ENCODE measurements around the gene CHN1. TPM values are rescaled to one million over a fixed set of nuclear protein-coding genes. Genes with fewer than 3 reads are reported as not detected.

Gene CHN1
- total RNA-seq, 4 donors from 2014 or later = 0.30 to 5.8 (median 3.6) TPM

- H3K4me3 ChIP-seq = no peak overlapping the region
- 28 to 58% methylated on average over 2 of the region's 2 CpGs for WGBS, 2 donors
- H3K27me3 ChIP-seq = no peaks in the 10 kb centered on the region
- H3K36me3 ChIP-seq = no peaks in the 10 kb centered on the region
- H3K9me3 ChIP-seq = no peaks in the 10 kb centered on the region
- H3K4me1 ChIP-seq = peaks cover 0 to 5% (median 0%) of the 10 kb centered on the region in 3 donors
- H3K27ac ChIP-seq = no peak overlapping the region
- DNase-seq = no peak
- intact Hi-C loops (cut with DNase I) = no loop called here
- TF ChIP-seq POLR2A (IDR thresholded peaks at IDR 0.05) (no peak), CTCF (IDR thresholded peaks at IDR 0.05) (no peak)
These were observed 169.4 kb downstream of the CHN1 start for GRCh38 chr2:174835797-174836255.

DNA sequence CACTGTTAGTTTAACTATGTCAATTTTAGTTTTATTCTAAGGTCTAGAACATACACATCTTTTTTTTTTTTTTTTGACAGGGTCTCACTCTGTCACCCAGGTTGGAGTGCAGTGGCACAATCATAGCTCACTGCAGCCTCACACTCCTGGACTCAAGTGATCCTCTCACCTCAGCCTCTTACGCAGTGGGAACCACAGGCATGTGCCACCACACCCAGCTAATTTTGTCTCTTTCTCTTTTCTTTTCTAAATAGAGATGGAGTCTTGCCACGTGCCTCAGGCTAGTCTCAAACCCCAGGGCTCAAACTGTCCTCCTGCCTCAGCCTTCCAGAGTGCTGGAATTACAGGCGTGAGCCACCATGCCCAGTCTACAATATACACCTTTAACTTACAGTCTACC is 171.4 kb downstream of the CHN1 start:
- Histone ChIP-seq H3K9me3 (no peaks in the 10 kb centered on the region), H3K27me3 (no peaks in the 10 kb centered on the region), H3K4me1 (peaks cover 0 to 15% (median 0%) of the 10 kb centered on the region in 3 donors), H3K27ac (no peak overlapping the region), H3K36me3 (no peaks in the 10 kb centered on the region), H3K4me3 (no peak overlapping the region)
- WGBS, 2 donors = 57 to 66% methylated on average over 3 of the region's 3 CpGs
- intact Hi-C loops (cut with DNase I) = no loop called here
- TF ChIP-seq POLR2A (IDR thresholded peaks at IDR 0.05) = no peak
- TF ChIP-seq CTCF (IDR thresholded peaks at IDR 0.05) = no peak
- DNase-seq = no peak

DNA sequence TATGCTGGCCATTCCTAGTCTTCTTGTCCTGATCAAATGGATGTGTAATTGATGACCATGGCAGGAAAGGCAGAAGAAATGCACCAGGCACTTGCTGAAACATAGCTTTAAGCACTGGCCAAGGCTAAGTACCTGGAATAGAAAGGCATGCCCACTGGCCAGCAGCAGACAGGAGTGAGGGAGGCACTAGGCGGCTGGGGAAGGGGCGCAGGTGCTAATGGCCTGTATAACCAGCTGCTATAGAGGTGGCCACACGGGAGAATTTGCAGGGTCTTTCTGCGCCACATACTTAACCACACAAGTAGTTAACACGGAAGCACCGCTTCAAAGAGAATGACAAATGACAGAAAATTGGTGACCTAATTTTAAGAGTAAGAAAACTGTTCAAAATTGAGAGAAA is 174.6 kb downstream of the CHN1 start:
- WGBS, 2 donors = 88 to 90% methylated on average over 6 of the region's 6 CpGs
- no peak for DNase-seq
- no peak for TF ChIP-seq POLR2A (IDR thresholded peaks at IDR 0.05)
- TF ChIP-seq CTCF (IDR thresholded peaks at IDR 0.05) = no peak
- intact Hi-C loops (cut with DNase I) = no loop called here
- Histone ChIP-seq H3K36me3 (no peaks in the 10 kb centered on the region), H3K4me3 (no peak overlapping the region), H3K27me3 (no peaks in the 10 kb centered on the region), H3K27ac (no peak overlapping the region), H3K9me3 (no peaks in the 10 kb centered on the region), H3K4me1 (peaks cover 0 to 40% (median 5%) of the 10 kb centered on the region in 3 donors)

GRCh38 chr2:174829550-174829949 is 175.6 kb downstream of the CHN1 start:
- Histone ChIP-seq H3K36me3 (no peaks in the 10 kb centered on the region), H3K27ac (no peak overlapping the region), H3K9me3 (no peaks in the 10 kb centered on the region), H3K4me3 (no peak overlapping the region), H3K4me1 (peaks cover 0 to 40% (median 5%) of the 10 kb centered on the region in 3 donors), H3K27me3 (no peaks in the 10 kb centered on the region)
- 51 to 58% methylated on average over 3 of the region's 3 CpGs for WGBS, 2 donors
- no peak for TF ChIP-seq CTCF (IDR thresholded peaks at IDR 0.05)
- no peak for TF ChIP-seq POLR2A (IDR thresholded peaks at IDR 0.05)
- intact Hi-C loops (cut with DNase I) = no loop called here
- no peak for DNase-seq

DNA sequence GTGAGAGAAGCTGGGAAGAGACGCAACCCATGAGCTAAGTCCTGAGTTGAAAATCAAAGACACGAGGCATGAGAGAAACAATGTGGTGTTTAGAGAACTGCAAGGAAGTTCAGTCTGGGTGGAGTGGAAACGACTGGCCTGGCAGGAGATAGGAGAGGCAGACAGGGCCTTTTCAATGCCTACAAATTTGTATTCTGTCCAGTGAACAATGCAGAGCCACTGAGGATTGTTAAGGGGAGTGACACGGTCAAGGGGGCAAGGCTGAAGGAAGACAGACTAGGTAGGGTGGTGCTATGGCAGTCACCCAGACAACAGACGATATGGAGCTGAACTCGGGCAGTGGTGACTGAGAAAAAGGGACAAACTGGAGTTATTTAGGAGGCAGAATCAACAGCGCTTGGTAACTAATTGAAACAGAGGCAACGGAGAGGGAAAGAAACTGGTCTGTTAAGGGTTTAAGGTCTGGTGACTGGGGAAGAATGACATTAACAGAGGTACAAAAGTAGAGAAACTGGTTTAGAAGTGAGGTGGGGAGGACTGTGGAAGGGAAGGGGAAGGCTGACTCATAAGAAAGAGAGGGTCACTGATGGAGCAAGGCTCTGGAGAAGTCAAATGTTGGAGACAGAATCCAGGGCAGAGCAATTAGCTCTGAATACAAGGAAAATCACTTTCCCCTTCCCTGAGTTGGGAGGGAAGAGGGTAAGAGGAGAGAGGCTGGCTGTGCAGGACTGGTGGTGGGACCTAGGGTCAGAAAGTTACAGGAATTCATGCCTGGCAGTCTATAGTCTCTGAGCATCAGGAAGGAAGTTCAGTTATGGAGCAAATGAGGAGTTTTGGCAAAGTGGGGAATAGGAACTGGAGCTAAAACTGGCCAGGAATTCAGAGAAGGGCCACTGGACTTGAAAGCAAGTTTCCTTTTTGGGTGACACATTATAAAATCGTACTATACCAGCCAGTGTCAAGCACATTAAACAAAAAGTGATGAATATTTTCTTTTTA is 177.5 kb downstream of the CHN1 start:
- Histone ChIP-seq H3K27ac (peak overlapping the region; percentile 46 to 71 (median 64)), H3K27me3 (no peaks in the 10 kb centered on the region), H3K9me3 (no peaks in the 10 kb centered on the region), H3K36me3 (no peaks in the 10 kb centered on the region), H3K4me1 (peaks cover 0 to 40% (median 5%) of the 10 kb centered on the region in 3 donors), H3K4me3 (no peak overlapping the region)
- intact Hi-C loops (cut with DNase I) = no loop called here
- no peak for DNase-seq
- TF ChIP-seq CTCF (IDR thresholded peaks at IDR 0.05) (no peak), POLR2A (IDR thresholded peaks at IDR 0.05) (no peak)
- 29 to 36% methylated on average over 9 of the region's 9 CpGs for WGBS, 2 donors

Data from esophagus squamous epithelium (tissue), 5 donors.